ENCODE data around the gene PSMG4.
"Not testable (repeated sequence)": the region's sequence is repeated elsewhere in the genome, so short reads cannot be mapped to it uniquely, and the experiment has no call there.

The PSMG4 gene

DNA sequence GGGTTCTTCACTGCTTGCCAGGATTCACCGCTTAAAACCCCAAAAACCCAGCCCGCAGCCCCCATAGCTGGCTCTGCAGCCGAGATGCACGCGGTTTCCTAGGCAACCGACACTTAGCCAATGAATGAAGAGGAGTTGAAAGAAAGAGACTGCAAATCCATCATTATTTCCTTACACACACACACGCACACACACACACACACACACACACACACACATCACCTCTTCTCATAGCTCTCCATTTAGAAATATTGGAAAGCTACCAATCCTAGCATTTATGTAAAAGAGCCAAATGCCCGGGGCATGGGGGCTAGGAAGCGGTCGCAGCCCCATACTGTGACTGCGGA is 27.9 kb upstream of the PSMG4 start:
- no peak for DNase-seq

DNA sequence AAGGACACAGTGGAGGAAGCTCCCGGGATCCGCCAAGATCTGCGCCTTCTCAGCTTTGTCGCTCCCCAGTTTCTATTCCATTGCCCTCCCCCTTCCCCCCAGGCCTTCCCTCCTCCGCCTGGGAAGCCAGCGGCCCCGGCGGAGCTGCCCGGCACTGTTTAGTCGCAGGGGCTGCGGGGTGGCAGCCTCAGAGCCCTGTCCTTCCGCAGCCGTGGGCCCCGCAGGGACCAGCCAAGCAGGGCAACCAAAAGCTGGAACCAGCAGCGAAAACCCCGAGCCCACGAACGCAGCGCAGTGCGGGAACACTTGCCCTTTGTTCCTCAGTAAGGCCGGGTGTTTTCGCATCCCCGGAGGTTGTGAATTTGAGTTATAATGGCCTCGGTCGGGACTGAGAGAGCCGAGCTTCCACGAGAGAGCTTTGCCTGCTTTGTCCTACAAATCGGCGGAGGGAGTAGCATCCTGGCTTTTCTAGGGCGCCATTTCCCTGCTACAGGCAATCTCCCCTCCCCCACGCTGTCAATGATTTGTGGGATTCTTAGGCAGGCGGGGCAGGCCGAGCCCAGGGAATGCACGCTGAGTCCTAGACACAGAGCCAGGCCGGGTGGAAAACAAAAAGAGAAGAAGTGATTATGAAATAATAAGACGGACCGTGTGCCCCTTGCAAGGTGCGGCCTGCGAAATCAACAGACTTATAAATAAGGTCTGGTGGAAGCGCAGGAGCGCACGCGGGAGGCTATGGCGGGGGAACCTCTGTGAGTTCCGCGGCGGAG is 27.3 kb upstream of the PSMG4 start:
- no peak for DNase-seq

DNA sequence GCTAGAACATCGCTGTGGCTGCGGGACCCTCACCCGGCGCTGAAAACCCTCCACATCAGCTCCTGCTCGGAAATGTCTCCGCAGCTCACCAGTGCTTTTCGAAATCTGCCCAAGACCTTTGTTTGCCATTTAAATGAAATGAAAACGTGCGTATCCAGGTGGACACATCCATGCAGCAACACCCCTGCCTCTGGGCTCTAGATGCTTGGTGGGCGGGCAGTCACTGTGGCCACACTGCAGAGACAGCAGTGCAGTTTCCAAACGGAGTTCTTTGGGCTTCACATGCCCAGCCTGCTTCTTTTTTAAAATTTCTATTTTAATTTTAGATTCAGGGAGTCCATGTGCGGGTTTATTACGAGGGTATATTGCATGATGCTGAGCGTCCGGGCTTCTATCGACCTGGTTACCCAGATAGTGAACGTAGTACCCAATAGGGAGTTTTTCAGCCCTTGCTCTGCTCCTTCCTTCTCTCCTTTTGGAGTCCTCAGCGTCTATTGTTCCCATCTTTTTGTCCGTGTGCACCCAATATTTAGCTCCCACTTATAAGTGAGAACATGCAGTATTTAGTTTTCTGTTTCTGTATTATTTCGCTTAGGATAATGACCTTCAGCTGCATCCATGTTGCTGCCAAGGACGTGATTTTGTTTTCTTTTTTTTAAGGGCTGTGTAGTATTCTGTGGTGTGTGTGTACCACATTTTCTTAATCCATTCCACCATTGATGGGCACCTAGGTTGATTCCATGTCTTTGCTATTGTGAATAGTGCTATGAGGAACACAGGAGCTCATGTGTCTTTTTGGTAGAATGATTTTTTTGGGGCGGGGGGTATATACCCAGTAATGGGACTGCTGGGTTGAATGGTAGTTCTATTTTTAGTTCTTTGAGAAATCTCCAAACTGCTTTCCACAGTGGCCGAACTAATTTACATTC is 26.5 kb upstream of the PSMG4 start:
- DNase-seq: no peak

DNA sequence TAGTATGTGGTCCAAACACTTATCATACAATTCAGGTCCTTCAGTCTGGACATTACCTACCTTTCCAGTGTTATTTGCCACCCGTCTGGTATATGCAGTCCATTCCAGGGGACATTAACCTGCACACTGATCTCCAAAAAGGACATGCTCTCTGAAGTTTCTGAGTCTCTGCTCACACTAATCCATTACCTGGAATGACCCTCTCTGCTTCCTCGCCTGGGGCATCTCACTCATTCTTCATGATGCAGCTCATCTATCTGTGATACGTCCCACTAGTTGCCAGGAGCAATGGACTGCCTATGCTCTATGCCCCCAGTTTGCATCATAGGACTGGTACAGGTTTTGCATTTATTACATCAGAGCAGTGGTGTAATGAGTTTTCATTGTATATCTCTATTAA is 25.4 kb upstream of the PSMG4 start:
- DNase-seq: no peak

DNA sequence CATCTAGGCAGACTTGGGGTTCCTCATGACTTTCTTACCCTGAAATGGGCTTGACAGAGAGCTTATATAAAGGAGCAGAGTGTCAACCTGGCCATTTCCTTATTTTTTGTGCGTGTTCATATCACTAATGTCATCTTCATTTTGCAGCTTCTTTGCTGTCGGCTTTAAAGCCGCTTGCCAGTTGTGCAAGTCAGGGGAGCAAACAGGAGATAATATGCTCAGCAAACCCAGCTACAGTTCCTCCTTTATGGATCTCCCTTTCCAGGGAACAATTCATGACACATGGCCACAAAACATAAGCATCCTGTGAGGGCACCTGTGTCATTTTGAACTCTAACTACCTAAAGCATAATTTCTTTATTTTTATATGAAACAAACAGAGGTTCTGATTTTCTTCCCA is 24.8 kb upstream of the PSMG4 start:
- no peak for DNase-seq

DNA sequence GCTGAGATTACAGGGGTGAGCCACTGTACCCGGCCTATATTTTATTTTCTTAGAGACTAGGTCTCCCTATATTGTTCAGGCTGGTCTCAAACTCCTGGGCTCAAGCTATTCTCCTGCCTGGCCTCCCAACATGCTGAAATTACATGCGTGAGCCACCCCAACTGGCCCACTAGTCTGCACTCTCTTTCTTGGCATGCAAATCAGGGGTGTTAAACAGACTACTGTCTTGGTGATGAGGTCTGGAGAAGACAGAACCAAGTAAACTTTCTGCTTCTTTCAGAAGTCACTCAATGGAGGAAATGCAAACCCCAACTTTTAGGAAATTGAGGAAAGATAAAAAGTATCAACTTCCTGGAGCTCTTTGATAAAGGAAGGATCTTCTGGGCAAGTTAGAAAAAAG is 23.3 kb upstream of the PSMG4 start:
- no peak for DNase-seq

DNA sequence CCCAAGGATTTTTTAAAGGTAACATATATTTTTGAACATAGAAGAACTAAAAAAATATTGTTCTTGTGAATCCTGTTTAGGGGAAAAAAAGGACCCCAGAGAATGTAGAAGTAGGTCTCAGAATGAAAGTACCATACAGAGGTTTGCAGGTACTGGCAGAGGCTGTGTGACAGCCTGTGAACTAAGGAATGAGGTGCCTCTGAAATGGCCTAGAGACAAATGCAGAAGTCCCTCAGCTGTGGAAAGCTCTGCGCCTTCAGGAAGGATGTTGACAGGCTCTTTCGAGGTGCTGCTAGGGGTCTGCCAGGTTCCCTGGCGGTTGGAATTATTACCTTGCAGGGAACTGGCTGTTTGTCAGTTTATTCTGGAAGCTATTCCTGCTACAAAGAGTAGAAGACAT is 22.7 kb upstream of the PSMG4 start:
- DNase-seq: no peak

DNA sequence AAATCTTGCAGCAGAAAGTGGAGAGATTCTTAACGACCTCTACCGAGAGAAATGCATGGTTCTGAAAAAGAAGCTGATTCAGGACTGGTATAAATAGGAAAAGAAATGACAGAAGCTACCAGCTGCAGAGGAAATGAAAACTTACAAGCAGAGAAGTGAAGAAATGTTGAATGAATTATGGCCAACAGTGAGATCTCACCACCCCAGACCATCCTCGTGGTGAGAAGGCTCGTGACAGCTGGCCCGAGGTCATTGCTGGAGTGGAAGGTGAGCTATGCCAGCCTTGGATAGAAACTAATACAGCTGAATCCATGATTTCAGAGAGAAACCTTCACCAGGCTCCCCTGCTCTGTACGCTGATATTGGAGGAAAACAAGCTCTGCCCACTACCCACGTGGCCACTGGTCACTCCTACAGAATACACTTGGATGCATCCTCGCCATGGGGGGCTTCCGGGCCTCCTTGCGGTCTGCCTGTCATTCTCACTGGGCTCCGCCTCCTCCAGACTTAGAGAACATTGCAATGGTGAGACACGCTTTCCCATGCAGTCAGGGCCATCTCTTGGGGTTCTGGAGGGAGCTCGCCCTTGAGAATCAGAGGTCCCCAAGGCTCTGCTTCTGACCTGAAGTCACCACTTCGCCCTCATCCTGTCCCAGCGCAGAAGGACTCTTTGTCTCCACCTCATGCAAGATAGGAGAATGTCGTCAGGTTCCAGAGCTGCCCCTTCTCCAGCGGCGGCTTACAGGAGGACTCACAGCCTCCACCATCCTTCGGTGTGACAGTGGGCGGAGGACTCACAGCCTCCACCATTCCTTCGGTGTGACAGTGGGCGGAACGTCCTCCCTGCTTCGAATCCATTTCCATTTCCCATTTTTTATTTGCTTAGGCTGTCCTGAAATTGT is 20.7 kb upstream of the PSMG4 start:
- DNase-seq: no peak

DNA sequence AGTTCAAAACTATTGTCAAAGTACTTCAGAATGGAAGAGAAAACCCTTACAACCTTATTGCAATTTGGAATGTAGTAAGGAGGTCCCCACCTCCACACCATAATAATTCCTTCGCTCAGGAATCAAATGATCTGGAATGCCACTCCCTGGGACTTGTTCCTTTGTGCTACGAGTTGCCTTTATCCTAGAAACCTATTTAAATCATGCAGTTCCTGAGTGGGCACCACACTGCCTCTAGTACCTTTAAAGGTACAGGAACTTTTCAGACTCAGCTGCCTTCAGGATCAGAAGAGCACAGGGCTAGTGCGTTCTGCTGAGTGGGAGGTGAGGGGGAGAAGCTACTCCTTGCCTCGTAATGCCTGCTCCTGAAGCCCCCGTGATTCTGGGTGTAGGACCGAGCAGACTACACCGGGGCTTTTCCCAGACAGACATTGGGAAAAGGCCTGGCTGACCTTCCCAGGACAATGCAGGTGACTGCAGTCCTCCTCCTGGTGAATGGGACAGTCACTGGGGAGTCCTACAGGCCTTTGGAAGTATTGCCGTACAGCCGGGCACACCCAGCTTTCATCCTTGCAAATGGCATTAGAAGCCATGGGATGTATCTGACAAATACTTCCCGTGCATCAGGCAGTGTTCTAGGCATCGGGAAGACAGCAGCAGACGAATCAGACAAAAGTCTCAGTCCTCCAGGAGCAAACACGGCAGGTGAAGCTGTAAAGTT is 19.5 kb upstream of the PSMG4 start:
- no peak for DNase-seq

DNA sequence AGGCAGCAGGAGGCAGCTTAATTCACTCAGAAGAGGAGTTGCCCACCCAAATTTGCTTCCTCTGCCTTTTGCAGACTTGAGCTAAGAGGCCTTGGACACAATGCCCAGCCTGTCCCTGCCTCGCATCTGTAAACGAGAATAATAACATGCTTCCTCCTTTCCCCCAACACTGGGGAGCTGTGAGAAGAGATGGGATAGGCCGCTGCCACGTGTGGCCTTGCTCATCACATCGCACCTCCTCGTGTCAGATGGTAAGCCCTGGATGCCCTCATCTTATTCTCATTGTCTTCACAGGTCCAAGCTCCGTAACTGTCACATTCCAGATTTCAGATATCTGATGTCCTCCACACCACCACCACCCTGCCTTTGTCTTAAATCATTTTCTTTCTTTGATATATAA is 18.2 kb upstream of the PSMG4 start:
- DNase-seq: no peak

DNA sequence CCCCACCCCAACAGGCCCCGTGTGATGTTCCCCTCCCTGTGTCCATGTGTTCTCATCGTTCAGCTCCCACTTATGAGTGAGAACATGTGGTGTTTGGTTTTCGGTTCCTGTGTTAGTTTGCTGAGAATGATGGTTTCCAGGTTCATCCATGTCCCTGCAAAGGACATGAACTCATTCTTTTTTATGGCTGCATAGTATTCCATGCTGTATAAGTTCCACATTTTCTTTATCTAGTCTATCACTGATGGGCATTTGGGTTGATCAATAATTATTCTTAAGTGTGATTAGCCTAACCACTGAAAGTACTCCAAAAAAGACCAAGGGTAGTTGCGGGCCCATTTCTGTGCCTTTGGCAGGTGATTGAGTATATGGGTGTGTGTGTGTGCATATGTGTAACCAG is 17.0 kb upstream of the PSMG4 start:
- DNase-seq: not testable (repeated sequence)

DNA sequence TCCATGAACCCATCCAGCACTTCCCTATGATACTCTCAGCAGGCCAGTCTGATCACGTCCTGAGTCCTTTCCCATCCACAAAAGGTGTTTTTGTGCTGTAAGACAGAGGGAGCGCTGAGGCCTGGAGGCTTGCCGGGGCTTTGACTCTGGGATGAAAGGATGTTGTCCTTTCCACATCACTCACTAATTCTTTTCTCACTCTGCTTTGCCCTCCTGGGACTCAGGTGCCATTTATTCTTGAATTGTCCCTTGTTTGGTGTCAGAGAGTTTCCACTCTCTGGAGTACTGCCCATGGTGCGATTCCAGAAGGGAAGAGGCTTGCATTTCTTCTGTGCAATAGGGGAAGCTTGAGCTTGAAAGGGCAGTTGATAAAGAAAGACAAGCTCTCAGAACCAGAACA is 16.0 kb upstream of the PSMG4 start:
- DNase-seq: no peak

DNA sequence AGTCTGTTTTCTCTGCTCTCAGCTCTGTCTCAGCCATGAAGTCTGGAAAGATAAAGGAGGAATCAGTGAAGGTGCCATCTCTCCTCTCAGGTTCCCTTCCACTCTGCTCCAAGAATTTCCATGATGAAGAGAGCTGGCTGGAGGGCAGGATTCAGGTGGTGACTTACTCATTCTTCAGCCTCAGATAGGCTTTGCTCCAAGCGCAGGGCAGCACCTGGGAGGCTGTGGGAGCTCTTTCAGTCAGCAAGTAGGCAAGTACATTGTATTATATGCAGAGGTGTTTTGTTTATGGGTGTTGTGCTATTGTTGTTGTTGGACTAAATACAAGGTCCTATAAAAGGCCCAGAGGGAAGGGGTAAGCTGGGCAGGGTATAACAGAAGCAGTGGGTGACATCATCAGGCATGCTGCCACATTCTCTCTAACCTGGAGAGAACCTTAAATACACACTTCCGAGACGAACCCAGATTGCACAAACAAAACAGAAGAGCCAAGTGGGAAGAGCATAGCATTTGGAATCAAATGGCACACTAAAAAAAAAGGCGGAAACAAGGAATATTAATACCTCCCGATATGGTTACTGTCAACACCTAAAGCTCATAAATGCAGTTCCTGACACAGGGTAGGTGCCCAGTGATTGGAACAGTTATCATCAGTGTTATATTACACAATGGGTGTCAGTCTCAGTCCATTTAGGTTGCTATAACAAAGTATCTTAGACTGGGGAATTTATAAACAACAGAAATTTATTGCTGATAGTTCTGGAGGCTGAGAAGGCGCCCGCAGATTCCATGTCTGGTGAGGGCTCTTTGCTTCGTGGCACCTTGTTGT is 14.5 kb upstream of the PSMG4 start:
- no peak for DNase-seq

DNA sequence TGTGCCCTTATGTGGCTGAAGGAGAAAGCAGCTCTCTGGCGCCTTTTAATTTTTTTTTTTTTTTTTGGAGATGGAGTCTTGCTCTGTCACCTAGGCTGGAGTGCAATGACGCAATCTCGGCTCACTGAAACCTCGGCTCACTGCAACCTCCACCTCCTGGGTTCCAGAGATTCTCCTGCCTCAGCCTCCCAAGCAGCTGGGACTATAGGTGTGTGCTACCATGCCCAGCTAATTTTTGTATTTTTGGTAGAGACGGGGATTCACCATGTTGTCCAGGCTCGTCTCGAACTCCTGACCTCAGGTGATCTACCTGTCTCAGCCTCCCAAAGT is 13.9 kb upstream of the PSMG4 start:
- not testable (repeated sequence) for DNase-seq

DNA sequence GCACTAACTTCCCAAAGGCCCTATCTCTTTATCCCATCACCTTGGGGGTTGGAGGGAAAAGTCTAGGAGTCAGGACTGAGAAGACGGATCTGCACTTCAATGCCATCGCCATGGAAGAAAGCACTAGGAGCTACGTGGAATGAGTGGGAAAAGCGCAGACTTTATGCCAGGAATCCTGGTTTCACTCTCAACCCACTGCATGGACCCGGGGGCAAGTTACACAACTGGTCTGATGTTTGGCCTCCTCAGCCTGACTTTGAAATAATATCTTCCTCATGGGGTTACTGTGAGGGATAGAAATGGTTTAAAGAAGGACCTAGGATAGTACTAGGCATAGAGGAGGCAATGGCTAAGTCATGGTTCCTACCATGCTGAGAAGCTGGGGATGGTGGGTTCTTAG is 13.5 kb upstream of the PSMG4 start:
- no peak for DNase-seq

DNA sequence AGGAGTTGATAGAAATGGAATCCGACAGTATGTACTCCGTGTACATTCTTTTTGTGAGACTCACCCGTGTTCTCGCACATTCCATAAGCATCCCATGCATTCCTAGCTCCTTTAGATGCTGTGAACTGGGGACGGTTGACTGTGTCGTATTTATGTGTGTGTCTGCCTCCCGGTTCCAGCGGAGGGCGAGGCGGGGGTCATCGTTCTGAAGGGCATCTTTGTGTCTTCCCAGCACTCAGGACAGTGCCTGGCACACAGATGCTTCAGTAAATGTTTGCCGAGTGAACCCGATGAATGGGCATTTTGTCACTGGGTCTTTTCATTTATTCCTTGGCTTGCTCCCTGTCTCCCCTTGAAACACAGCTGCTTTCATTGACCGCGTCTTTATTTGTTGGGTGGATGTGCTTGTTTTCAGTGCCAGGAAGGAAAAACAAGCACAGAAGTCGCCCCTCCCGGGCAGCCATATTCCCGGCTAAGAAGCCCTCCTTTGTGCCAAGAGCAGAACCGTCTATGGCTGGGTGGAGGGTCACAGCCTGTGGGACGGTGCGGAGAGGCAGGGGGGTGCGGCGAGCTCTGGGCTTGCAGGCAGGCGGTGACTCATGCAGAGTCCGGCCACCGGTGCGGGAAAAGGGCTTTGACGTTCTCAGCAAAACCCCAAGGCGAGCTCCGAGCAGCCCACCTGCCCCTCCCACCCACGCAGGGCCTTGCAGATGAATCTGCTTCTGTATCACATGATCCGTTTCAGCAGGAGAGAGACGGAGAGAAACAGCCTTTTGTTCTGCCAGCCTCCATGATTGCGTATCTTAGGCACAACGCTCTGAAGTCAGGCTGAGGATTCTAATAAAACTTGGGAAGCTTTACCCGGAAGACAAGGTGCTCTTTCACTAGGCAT is 11.2 kb upstream of the PSMG4 start:
- no peak for DNase-seq

DNA sequence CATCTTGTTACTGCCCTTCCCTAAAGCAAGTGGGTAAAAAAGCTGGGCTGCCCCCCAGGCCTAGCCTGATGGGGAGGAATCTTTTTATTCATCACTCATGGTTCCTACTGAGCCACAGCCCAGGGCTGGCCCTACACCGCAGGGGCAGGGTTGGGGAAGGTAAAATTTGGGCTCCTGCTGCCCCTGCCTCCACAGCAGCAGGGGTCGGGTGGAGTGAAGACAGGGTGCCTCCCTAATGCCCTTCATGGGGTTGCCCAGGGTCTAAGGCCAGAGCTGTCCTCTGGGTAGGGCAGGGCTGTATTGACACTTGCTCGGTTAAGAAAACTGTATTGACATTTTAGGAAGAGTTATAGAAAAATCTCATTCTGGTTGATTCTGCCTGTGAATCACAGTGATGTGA is 8.9 kb upstream of the PSMG4 start:
- DNase-seq: no peak

DNA sequence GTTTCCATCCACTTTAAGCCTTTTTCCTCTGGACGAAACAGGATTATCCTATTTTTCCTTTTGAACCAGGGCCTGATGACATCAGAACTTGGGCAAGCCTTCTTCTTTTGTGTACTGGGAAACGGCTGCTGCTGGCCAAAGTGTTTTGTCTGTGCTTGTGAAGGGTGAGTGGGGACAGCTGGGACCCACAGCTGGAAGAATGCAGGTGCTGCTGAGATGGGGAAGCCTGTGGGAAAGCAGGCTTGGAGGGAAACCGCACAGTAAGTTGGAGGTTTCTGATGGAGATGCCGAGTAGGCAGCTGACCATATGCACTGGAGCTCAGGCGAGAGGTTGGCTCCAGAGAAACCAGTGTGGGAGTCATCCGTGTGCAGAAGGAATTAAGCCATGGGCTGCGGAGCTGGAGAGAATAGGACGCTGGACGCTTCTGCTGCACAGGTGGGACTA is 8.5 kb upstream of the PSMG4 start:
- DNase-seq: no peak

DNA sequence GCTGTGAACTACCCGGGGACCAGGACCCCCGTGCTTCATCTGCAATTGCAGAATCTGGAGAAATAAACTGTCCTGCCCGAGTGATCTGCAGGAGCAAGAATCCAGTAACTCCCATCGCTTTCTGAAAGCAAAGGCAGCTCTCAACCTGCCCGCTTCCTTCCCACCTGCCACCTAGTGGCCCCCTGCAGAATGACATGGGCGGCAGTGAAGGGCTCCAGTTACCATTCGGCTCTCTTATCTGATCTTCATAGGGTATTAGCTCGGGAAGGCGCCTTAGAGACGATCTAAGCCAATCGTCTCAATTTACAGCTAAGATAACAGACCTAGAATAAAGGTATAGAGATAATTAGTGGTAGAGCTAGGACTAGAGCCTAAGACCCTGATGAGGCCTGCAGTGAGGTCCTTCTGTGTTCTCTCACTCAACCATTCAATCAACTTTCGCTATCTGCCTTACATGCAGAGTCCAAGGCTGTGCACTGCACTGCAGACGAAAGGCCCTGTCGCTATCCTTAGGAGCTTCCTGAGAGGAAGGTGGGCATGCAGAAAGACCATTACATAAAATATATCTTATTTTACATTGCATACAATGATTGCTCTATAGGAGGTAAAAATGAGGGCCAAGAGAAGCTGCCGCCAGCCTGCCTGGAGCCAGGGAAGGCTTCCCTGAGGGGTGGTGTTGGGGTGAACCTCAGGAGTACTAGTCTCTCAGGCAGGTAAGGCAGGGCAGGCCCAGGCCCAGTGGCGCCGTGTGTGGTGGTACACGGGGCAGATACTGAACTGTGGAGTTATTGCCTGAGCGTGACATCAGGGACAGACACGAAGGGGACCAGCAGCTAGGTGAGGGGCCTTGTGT is 7.1 kb upstream of the PSMG4 start:
- DNase-seq: peak; percentile 74 to 77

DNA sequence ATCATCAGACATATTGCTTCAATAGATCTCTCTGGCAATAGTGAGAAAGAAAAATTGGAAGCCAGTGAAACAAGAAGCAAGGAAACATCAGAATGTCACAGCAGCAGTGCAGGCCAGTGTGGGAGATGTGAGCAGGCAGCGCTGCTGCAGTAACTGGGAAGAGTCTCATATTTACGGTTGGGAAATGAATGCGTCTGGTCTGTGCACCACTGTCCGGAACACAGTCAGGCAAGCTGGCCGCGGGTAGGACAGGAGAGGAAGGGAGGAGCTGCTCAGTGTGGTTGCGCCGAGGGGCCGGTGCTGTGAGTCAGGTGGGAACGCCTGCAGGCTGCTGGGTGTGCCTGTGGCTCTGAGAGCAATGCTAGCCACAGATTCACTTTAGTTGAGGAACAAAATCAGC is 6.4 kb upstream of the PSMG4 start:
- DNase-seq: no peak
